Keratinocyte (primary cell): ENCODE data around the gene TRAF3IP1. TPM values are rescaled to one million over a fixed set of nuclear protein-coding genes. Genes with fewer than 3 reads are reported as not detected.

Experiments
- DNase-seq: peaks from one replicate; pipeline ENCODE4 v3.0.0-alpha.2; 2011; ENCODE audit warnings: low read depth, missing footprints, low spot score
- FAIRE-seq: peaks from 2 replicates; lab custom pipeline; 2011; peaks lifted over from hg19 to GRCh38; lab: Jason Lieb, UNC
- H2AFZ ChIP-seq: 2 replicates; pipeline ENCODE4 v1.6.0; 2012; ENCODE audit warnings: low read length, control low read depth, inconsistent platforms; ENCODE audit not compliant: control insufficient read depth
- H3K27ac ChIP-seq: 2 replicates; pipeline ENCODE4 v1.5.1; 2011; ENCODE audit warnings: low read length; ENCODE audit not compliant: control insufficient read depth, insufficient read depth
- H3K27me3 ChIP-seq: 3 replicates; pipeline ENCODE4 v1.6.0; 2011; ENCODE audit warnings: low read length; ENCODE audit not compliant: control insufficient read depth, insufficient read depth; ENCODE audit errors: extremely low read depth
- H3K36me3 ChIP-seq, 2 experiments: 2 replicates in 1 of 2; 3 replicates in 1 of 2; pipeline ENCODE4 v1.5.1; 2011; ENCODE audit warnings: low read length in 2 of 2, mild to moderate bottlenecking in 1 of 2; ENCODE audit not compliant: control insufficient read depth in 2 of 2, insufficient read depth in 2 of 2; ENCODE audit errors: extremely low read depth in 1 of 2
- H3K4me1 ChIP-seq: 3 replicates; pipeline ENCODE4 v1.5.1; 2011; ENCODE audit warnings: low read length; ENCODE audit not compliant: control insufficient read depth, insufficient read depth; ENCODE audit errors: extremely low read depth
- H3K4me2 ChIP-seq: 3 replicates; pipeline ENCODE4 v1.6.0; 2011; ENCODE audit warnings: low read depth, low read length; ENCODE audit not compliant: control insufficient read depth, insufficient read depth; ENCODE audit errors: extremely low read depth
- H3K4me3 ChIP-seq, 3 experiments: fragments of 200-600 bp in 1 of 3; sonication (generic) in 1 of 3; 2 replicates in 2 of 3; 3 replicates in 1 of 3; pipeline ENCODE4 v1.5.1; 2011 to 2016; ENCODE audit warnings: low read length in 3 of 3, mild to moderate bottlenecking in 3 of 3, control low read depth in 2 of 3, inconsistent platforms in 1 of 3, low read depth in 1 of 3, mixed read lengths in 1 of 3, mixed run types in 1 of 3, moderate library complexity in 1 of 3; ENCODE audit not compliant: control insufficient read depth in 2 of 3, insufficient read depth in 2 of 3; ENCODE audit errors: extremely low read depth in 1 of 3
- H3K79me2 ChIP-seq: 2 replicates; pipeline ENCODE4 v1.6.0; 2012; ENCODE audit warnings: low read length; ENCODE audit not compliant: control insufficient read depth, insufficient read depth
- H3K9ac ChIP-seq: 3 replicates; pipeline ENCODE4 v1.6.0; 2011; ENCODE audit warnings: low read length; ENCODE audit not compliant: control insufficient read depth, insufficient read depth; ENCODE audit errors: extremely low read depth
- H3K9me1 ChIP-seq: 3 replicates; pipeline ENCODE4 v1.6.0; 2011; ENCODE audit warnings: low read length; ENCODE audit not compliant: control insufficient read depth, insufficient read depth; ENCODE audit errors: extremely low read depth
- H3K9me3 ChIP-seq: 2 replicates; pipeline ENCODE4 v1.5.1; 2012; ENCODE audit warnings: low read depth, low read length; ENCODE audit not compliant: control insufficient read depth
- H4K20me1 ChIP-seq: 3 replicates; pipeline ENCODE4 v1.6.0; 2011; ENCODE audit warnings: low read length; ENCODE audit not compliant: control insufficient read depth, insufficient read depth; ENCODE audit errors: extremely low read depth
- EZH2 ChIP-seq: IDR thresholded peaks from one replicate; pipeline ENCODE4 v1.6.1; 2012; ENCODE audit warnings: inconsistent platforms, mild to moderate bottlenecking, low read length, moderate library complexity
- dilution Hi-C: fragments of 300-500 bp; cut with MboI; formaldehyde crosslinking; loops from one replicate; pipeline ENCODE4 v1.7.0; 2020; ENCODE audit warnings: low sequenced_read_pairs; ENCODE audit not compliant: extremely low pct_ligation_motif_present
- polyA plus RNA-seq, 5 experiments: library from polyadenylated mRNA; depleted of rRNA in 3 of 5; stranded (reverse) in 3 of 5; stranded (forward) in 1 of 5; unstranded in 1 of 5; fragments of >200 nt; gene quantifications; 1 replicate in 1 of 5; 2 replicates in 3 of 5; 3 replicates in 1 of 5; pipeline versions ENCODE4 v1.2.1 to v1.2.3, GENCODE V29; 2011 to 2012; ENCODE audit warnings: missing spikeins in 2 of 5, low read depth in 1 of 5, low replicate concordance in 1 of 5
- TF ChIP-seq, protein P1 (sequence below), 3 experiments: IDR thresholded peaks in 1 of 3; conservative IDR thresholded peaks in 1 of 3; optimal IDR thresholded peaks in 1 of 3; 2 replicates in 2 of 3; 3 replicates in 1 of 3; pipeline versions ENCODE3 to v1.5.1; 2011; ENCODE audit warnings: low read length in 3 of 3, mild to moderate bottlenecking in 3 of 3, moderate library complexity in 2 of 3, control low read depth in 1 of 3, inconsistent platforms in 1 of 3; ENCODE audit not compliant: insufficient read depth in 2 of 3; ENCODE audit errors: extremely low read depth in 1 of 3

Gene TRAF3IP1
- polyA plus RNA-seq, 1 donor (not counting 4 experiments of a cell fraction or from before 2014, with no cell fraction given), result 7.0 TPM

DNA sequence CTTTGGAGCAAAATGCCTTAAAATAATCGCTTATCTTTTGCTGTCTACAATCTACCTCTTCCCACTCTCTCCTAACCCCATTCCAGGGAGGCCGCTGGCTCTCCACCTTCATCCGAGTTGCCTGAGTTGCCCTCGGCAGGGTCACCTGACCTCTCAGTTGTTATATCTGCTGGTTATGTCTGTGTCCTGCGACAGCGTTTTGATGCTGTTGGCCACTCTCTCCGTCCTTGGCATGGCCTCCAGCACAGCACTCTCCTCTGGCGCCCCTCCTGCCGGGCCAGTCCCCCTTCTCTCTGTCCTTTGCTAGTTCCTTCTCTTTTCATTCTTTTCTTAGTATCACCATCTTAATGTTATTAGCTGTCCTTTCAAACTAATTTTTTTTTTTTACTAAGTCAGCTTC, 41.6 kb downstream of the TRAF3IP1 start:
- no peaks in the 10 kb centered on the region for H3K4me1 ChIP-seq
- H4K20me1 ChIP-seq, result no peaks in the 10 kb centered on the region
- H3K36me3 ChIP-seq, result peaks cover 0 to 3% of the 10 kb centered on the region in 2 experiments
- no peak for FAIRE-seq
- no peak overlapping the region for H2AFZ ChIP-seq
- no peaks in the 10 kb centered on the region for H3K9me3 ChIP-seq
- H3K4me3 ChIP-seq, result no peak overlapping the region
- H3K4me2 ChIP-seq, result no peak overlapping the region
- H3K27me3 ChIP-seq, result no peaks in the 10 kb centered on the region
- TF ChIP-seq, protein P1, sequence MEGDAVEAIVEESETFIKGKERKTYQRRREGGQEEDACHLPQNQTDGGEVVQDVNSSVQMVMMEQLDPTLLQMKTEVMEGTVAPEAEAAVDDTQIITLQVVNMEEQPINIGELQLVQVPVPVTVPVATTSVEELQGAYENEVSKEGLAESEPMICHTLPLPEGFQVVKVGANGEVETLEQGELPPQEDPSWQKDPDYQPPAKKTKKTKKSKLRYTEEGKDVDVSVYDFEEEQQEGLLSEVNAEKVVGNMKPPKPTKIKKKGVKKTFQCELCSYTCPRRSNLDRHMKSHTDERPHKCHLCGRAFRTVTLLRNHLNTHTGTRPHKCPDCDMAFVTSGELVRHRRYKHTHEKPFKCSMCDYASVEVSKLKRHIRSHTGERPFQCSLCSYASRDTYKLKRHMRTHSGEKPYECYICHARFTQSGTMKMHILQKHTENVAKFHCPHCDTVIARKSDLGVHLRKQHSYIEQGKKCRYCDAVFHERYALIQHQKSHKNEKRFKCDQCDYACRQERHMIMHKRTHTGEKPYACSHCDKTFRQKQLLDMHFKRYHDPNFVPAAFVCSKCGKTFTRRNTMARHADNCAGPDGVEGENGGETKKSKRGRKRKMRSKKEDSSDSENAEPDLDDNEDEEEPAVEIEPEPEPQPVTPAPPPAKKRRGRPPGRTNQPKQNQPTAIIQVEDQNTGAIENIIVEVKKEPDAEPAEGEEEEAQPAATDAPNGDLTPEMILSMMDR (optimal IDR thresholded peaks at IDR 0.05 in 1 of 3, IDR thresholded peaks at IDR 0.05 in 1 of 3, conservative IDR thresholded peaks at IDR 0.05 in 1 of 3; ENCODE audit: extremely low read depth in 1 of 3, insufficient read depth in 2 of 3, low read length in 3 of 3), result no peak
- no peak for TF ChIP-seq EZH2
- no peak for DNase-seq
- no peaks in the 10 kb centered on the region for H3K79me2 ChIP-seq
- no peaks in the 10 kb centered on the region for H3K9me1 ChIP-seq
- dilution Hi-C loops, result no loop called here
- H3K9ac ChIP-seq, result no peak overlapping the region
- H3K27ac ChIP-seq, result no peak overlapping the region

DNA sequence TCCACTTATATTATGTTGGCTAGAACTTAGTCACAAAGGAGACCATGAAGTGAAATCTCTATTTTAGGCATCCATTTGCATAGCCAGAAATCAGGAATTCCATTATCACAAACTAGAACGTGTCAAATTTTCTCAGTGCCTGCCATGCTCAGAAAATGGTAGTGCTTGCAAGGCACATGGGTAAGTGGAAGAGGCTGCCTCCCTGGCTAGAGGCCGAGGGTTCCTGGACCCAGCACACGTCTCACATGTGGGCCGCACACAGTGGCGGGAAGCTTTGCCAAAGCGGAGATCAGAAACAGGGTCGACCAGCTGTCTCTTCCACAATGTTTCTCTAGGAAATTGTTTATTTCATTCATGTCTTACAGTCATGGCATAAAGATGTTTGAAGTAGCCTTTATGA, 42.3 kb downstream of the TRAF3IP1 start:
- H3K9me3 ChIP-seq, result no peaks in the 10 kb centered on the region
- dilution Hi-C loops, result no loop called here
- no peaks in the 10 kb centered on the region for H3K27me3 ChIP-seq
- no peak overlapping the region for H3K9ac ChIP-seq
- H2AFZ ChIP-seq, result no peak overlapping the region
- H3K9me1 ChIP-seq, result no peaks in the 10 kb centered on the region
- H3K4me1 ChIP-seq, result no peaks in the 10 kb centered on the region
- no peak for FAIRE-seq
- no peak for TF ChIP-seq EZH2
- peaks cover 3 to 4% of the 10 kb centered on the region in 2 experiments for H3K36me3 ChIP-seq
- H3K27ac ChIP-seq, result no peak overlapping the region
- DNase-seq, result no peak
- H4K20me1 ChIP-seq, result no peaks in the 10 kb centered on the region
- no peak overlapping the region for H3K4me2 ChIP-seq
- H3K79me2 ChIP-seq, result no peaks in the 10 kb centered on the region
- H3K4me3 ChIP-seq, result no peak overlapping the region

GRCh38 chr2:238369591-238370040, 49.3 kb downstream of the TRAF3IP1 start:
- Histone ChIP-seq H3K4me2 (no peak overlapping the region), H3K27ac (no peak overlapping the region), H3K9ac (no peak overlapping the region)

More at GRCh38 chr2:238369591-238370040, 49.3 kb downstream of the TRAF3IP1 start:
- peaks cover 0 to 4% of the 10 kb centered on the region in 2 experiments for H3K36me3 ChIP-seq
- dilution Hi-C loops, result no loop called here
- no peaks in the 10 kb centered on the region for H3K9me1 ChIP-seq
- FAIRE-seq (no peak), DNase-seq (no peak)
- H3K4me3 ChIP-seq, result no peak overlapping the region
- H3K27me3 ChIP-seq, result no peaks in the 10 kb centered on the region
- H2AFZ ChIP-seq, result no peak overlapping the region
- H3K4me1 ChIP-seq, result no peaks in the 10 kb centered on the region
- H4K20me1 ChIP-seq, result no peaks in the 10 kb centered on the region
- no peaks in the 10 kb centered on the region for H3K9me3 ChIP-seq
- TF ChIP-seq EZH2, result no peak
- TF ChIP-seq, protein P1 (optimal IDR thresholded peaks at IDR 0.05 in 1 of 3, IDR thresholded peaks at IDR 0.05 in 1 of 3, conservative IDR thresholded peaks at IDR 0.05 in 1 of 3; ENCODE audit: extremely low read depth in 1 of 3, insufficient read depth in 2 of 3, low read length in 3 of 3), result no peak
- H3K79me2 ChIP-seq, result no peaks in the 10 kb centered on the region
